DMS 273 (cell line): ENCODE measurements around the gene NPHP3.

Experiments used
- DNase-seq: peaks from one replicate; lab custom pipeline; 2025; ENCODE audit not compliant: unreplicated experiment; lab: John Stamatoyannopoulos, UW

The NPHP3 gene

GRCh38 chr3:132703733-132704132, 18.5 kb downstream of the NPHP3 start:
- DNase-seq, result no peak

DNA sequence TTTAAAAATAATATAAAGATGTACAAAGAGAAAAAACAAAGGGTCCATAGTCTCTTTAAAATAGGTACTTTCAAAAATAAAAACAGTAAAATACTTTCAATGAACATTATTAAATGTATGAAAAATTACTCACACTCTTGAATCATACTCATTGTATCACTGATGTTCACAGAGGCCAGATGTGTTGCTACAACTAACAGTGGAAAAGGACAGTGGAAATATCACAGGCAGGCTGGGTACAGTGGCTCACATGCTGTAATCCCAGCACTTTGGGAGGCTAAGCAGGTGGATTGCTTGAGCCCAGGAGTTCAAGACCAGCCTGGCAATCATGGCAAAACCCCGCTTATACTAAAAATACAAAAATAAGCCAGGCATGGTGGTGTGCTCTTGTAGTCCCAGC, 26.8 kb downstream of the NPHP3 start:
- DNase-seq, result no peak

- no peak for DNase-seq
Observed at GRCh38 chr3:132694991-132695390, 27.2 kb downstream of the NPHP3 start.

- no peak for DNase-seq
Observed at GRCh38 chr3:132690040-132690439, 32.2 kb downstream of the NPHP3 start.

DNA sequence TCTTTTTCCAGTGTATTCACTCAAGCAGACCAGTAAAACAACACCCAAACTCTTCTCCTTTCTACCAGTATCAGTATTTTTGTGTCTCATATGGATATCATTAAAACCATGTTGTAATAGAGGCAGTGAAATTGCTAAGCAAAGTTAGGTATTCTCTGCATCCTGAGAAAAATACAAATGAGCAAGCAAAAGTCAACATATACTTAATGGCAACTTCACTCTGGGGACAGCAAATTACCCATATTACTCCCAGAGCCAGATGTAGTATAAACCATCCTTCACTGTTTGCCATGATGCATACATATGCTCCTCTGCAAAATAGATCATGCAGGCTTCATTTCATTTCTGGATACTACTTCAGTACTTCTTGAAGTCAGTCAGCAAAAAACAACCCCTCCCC, 40.0 kb downstream of the NPHP3 start:
- no peak for DNase-seq

DNA sequence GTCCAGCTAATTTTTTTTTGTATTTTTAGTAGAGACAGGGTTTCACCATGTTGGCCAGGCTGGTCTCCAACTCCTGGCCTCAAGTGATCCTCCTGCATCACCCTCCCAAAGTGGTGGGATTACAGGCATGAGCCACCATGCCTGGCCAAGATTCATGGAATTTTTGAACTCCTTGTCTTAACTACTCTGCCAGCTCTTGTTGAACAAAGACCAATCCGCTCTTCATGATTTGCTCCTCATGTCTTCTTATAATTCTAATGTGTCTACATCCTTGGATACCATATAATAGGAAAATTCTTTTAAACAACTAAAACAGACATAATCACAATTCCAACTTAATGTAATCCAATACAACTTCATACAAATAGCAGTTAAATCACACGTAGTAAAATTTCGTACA, 40.8 kb downstream of the NPHP3 start:
- no peak for DNase-seq

DNA sequence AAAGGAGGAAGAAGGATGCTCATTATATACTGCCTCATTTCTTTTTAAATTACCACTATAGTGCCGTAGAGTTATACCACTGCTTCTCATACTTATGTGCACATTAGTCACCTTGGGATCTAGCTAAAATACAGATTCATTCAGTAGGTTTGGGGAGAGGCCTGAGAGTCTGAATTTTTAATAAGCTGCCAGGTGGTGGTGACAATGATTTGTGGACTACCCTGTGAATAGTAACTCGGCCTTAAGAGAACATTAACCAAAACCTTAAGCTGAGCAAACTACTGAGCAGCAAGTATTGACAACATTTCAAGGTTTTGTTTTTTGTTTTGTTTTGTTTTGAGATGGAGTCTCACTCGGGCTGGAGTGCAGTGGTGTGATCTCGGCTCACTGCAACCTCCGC, 42.3 kb downstream of the NPHP3 start:
- DNase-seq, result peak; percentile 19

DNA sequence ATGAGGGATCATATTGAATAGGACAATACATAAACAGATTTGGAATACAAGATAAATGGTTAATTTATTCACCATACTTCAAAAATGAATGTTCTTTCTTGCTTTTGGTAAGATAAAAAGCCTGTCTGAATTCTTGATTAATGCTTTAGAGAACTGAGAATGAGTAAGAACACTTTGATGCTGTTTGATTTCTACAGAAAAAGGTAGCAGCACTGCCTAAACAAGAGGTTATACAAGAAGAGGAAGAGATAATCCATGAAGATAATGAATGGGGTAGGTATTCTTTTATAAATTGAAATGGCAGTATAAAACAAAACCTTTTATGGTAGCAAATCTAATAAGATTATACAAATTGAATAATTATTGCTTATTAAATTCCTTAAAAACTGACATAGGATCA, 46.8 kb downstream of the NPHP3 start:
- no peak for DNase-seq

GRCh38 chr3:132669256-132669777, 52.9 kb downstream of the NPHP3 start:
- peak; percentile 54 for DNase-seq

GRCh38 chr3:132665230-132665745, 56.9 kb downstream of the NPHP3 start:
- DNase-seq, result no peak

GRCh38 chr3:132662212-132662611, 60.0 kb downstream of the NPHP3 start:
- no peak for DNase-seq

DNA sequence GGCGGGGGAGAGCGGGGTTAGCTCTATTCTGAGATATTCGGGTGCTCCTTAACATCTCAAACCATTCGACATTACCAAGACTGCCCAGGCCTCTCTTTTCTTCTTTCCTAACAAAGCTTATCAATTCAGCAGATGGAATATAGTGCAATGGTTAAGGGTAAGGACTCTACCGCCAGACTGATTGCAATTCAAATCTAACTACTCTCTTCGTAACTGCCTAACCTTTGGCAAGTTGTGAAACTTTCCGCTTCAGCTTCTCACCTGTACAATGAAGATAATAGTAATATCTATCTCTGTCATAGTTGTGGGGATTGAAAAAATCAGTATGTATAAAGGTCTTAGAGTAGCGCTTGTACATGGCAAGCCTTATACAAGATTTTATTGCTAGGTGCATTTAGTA, 61.1 kb downstream of the NPHP3 start:
- peak; percentile 41 for DNase-seq

- DNase-seq, result no peak
Observed at GRCh38 chr3:132660811-132661070, 61.5 kb downstream of the NPHP3 start.

- DNase-seq, result peak; percentile 93
Observed at GRCh38 chr3:132660052-132660810, 62.0 kb downstream of the NPHP3 start, which contains the start of gene UBA5. Gene UBA5, plus strand, starts transcription at chr3:132660329. Its CDS starts 209 bp downstream, at chr3:132660538.

DNA sequence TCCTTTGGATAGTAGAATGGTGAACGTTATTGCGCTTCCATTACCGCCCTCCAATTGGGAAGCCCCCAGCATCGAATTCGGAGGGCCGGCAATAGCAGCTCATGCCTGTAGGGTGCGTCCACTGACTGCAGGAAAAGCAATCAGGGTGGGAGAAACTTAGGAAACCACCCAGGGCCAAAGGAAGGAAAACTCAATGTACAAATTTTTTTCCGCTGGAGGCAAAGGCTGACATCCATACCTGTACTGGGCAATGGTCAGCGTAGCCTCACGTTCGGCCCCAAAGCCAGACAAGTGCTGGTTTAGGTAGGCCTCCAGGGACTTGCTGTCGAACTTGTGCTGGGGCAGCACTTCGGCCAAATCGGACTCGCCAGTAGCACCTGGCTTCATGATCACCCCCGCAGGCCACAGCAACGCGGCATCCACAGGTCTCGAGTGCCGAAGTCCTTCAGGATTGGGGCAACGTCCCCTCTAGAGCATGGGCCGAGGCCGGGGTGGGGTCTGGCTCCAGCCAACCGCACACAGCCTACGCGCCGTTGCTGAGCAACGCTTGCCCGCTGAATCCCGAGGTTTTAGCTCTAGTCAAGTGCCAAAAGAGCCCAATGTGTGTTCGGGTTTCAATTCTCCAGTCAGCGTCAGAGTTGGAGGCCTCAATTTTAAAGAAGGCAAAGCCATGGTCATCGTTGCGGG, 62.7 kb downstream of the NPHP3 start, which contains the start of gene ACAD11:
TSS of gene ACAD11 (minus strand) at position 445 of the 687 bp plus-strand sequence. CDS start at position 387, 58 bp downstream.
- peak; percentile 93 for DNase-seq

GRCh38 chr3:132659000-132659364, 63.2 kb downstream of the NPHP3 start:
- peak; percentile 93 for DNase-seq

DNA sequence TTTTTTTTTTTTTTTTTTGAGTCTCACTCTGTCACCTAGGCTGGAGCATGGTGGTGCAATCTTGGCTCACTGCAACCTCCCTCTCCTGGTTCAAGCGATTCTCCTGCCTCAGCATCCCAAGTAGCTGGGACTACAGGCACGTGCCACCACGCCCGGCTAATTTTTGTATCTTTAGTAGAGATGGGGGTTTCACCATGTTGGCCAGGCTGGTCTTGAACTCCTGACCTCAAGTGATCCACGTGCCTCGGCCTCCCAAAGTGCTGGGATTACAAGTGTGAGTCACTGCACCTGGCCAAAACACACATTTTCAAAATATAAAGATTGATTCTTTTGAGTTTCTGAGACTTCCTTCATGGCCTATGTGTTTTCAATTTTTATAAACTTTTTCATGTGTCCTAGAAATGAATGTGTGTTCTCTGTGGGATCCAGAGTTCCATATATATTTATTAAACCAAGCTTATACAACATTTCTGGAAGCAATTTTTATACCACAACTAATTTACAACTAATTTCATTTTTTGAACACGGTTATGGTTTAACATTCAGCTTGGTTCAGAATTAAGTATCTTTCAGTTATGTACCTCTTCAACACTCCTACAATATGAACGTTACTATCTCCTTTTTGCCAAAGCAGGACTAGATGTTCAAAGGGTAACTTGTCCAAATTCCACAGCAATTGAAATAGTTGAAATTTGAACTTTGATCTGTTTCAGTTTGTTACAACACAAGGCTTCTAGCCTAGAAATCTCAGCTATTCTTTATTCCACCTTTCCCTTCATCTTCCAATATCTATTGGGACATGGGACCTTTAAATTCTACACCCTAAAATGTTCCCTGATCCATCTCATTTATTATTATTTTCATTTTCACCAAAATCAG, 64.1 kb downstream of the NPHP3 start:
- DNase-seq, result no peak

- DNase-seq, result no peak
Observed at GRCh38 chr3:132655471-132655870, 66.7 kb downstream of the NPHP3 start.

- DNase-seq, result no peak
Observed at GRCh38 chr3:132654721-132655120, 67.5 kb downstream of the NPHP3 start.

- no peak for DNase-seq
Observed at GRCh38 chr3:132654190-132654589, 68.0 kb downstream of the NPHP3 start.

DNA sequence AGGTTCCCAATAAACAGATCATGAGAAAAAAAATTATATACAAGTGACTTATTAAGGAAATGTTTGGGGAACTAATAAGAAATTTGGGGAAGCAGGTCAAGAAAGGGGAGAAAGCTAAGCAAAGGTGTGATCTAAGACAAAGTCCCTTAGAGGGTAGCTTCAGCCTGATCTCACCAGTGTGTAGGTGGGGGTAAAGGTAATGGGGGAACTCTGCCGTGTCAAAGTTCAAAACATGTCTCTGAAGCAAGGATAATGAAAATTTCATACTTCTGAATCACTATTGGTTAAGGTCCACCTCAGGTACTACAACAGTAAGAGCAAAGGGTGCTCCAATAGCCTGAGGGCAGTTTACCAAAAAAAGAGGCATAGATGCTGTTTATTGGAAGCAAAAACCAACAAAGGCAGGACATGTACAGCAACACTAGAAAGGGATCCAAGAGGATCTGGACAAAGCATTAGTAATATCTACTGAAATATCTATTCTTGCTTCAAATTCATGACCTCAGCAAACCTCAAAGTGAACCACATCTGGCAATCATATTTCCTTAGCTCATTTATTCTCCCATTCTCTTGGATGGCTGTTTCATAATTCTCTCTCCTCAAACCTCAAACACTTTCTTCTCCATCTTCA, 69.5 kb downstream of the NPHP3 start:
- DNase-seq, result no peak
